ENCODE measurements around the gene TYMP. TPM values are rescaled to one million over a fixed set of nuclear protein-coding genes. Genes with fewer than 3 reads are reported as not detected.

The TYMP gene
- total and polyA plus RNA-seq, 2 donors (not counting 3 experiments of a cell fraction or from before 2014, with no cell fraction given) = 2.0 to 2.4 TPM

GRCh38 chr22:50574383-50574755 is 44.6 kb upstream of the TYMP start:
- DNase-seq (ENCODE audit: low read depth, low spot score) (no peak), FAIRE-seq (no peak)
- no peaks in the 10 kb centered on the region for H3K27me3 ChIP-seq (ENCODE audit: control insufficient read depth in 2 of 2, insufficient read depth in 2 of 2, low read length in 2 of 2)
- H3K9ac ChIP-seq (replicated peaks; ENCODE audit: extremely low read depth, insufficient read depth, low read length) = no peak overlapping the region
- H3K27ac ChIP-seq (ENCODE audit: insufficient read depth, low read depth, low read length) = no peak overlapping the region
- intact Hi-C loops (cut with micrococcal nuclease) = no loop called here
- H3K9me1 ChIP-seq (replicated peaks; ENCODE audit: control insufficient read depth, extremely low read depth, insufficient read depth, low read length) = no peaks in the 10 kb centered on the region
- no peak overlapping the region for H2AFZ ChIP-seq (ENCODE audit: low read depth, low read length)
- peaks cover 0 to 4% of the 10 kb centered on the region in 2 experiments for H3K36me3 ChIP-seq (ENCODE audit: control insufficient read depth in 2 of 2, extremely low read depth in 1 of 2, insufficient read depth in 2 of 2, low read length in 2 of 2)
- TF ChIP-seq FOS (IDR thresholded peaks at IDR 0.05; ENCODE audit: borderline replicate concordance, insufficient read depth, low read length) (no peak), CTCF (IDR thresholded peaks at IDR 0.05; ENCODE audit: extremely low read depth in 1 of 2, insufficient read depth in 1 of 2, low read depth in 1 of 2, low read length in 2 of 2) (no peak), POLR2AphosphoS5 (IDR thresholded peaks at IDR 0.05; ENCODE audit: insufficient read depth, low read depth, low read length) (no peak), GATA2 (IDR thresholded peaks at IDR 0.05; ENCODE audit: insufficient read depth, insufficient read length, low read depth, low read length) (no peak), POLR2A (IDR thresholded peaks at IDR 0.05; ENCODE audit: low read depth, low read length) (no peak), EZH2 (IDR thresholded peaks at IDR 0.05; ENCODE audit: borderline replicate concordance, low read depth, low read length, severe bottlenecking) (no peak), JUN (IDR thresholded peaks at IDR 0.05; ENCODE audit: borderline replicate concordance, insufficient read depth, insufficient read length, low read depth) (no peak), MAX (IDR thresholded peaks at IDR 0.05; ENCODE audit: insufficient read depth, insufficient read length) (no peak)
- no TSS peak for BruUV-seq (replicated peaks)
- H3K4me3 ChIP-seq (replicated peaks in 1 of 3; ENCODE audit: insufficient read depth in 1 of 3, low read depth in 1 of 3, low read length in 3 of 3) = no peak overlapping the region
- H3K79me2 ChIP-seq (ENCODE audit: control insufficient read depth, insufficient read depth, low read length) = no peaks in the 10 kb centered on the region
- H4K20me1 ChIP-seq (replicated peaks; ENCODE audit: control insufficient read depth, extremely low read depth, insufficient read depth, low read length) = no peaks in the 10 kb centered on the region
- H3K9me3 ChIP-seq (replicated peaks; ENCODE audit: control insufficient read depth, insufficient read depth, low read length) = no peaks in the 10 kb centered on the region
- dilution Hi-C loops (cut with MboI; ENCODE audit: extremely low pct_ligation_motif_present, low sequenced_read_pairs) = no loop called here
- ChIA-PET CTCF (interaction anchor here (1.0 to 5.2 kb wide), 7 partner anchors 9 to 120 kb away, joined by 4 to 91 read pairs (median 8); partner anchors contain the start of gene SYCE3), POLR2A (no interaction called here)
- H3K4me2 ChIP-seq (ENCODE audit: insufficient read depth, low read length) = no peak overlapping the region
- no peaks in the 10 kb centered on the region for H3K4me1 ChIP-seq (ENCODE audit: control insufficient read depth, extremely low read depth, insufficient read depth, low read length)

Measured in endothelial cell of umbilical vein (primary cell).